Measurements from ENCODE around the gene RPL13A.

Gene RPL13A

GRCh38 chr19:49490287-49491029 lies 3.0 kb downstream of the RPL13A start:
- Histone ChIP-seq H2AFZ (ENCODE audit: low read length) (no peak overlapping the region), H4K20me1 (ENCODE audit: insufficient read depth, low read length) (peaks cover 23% of the 10 kb centered on the region), H3K79me2 (ENCODE audit: low read length) (peaks cover 31% of the 10 kb centered on the region), H3K9me2 (replicated peaks; ENCODE audit: insufficient read depth, low read length) (no peaks in the 10 kb centered on the region), H3K27me3 (replicated peaks; ENCODE audit: insufficient read depth, low read length) (no peaks in the 10 kb centered on the region), H3F3A (ENCODE audit: insufficient read depth, low read length) (peaks cover 72% of the 10 kb centered on the region), H3K9me3 (replicated peaks; ENCODE audit: insufficient read depth, low read length) (no peaks in the 10 kb centered on the region), H3K4me1 (ENCODE audit: low read length) (peaks cover 3% of the 10 kb centered on the region; the same call in 1 of the 2 replicates), H3K27ac (ENCODE audit: low read length) (no peak overlapping the region; the same call in 1 of the 2 replicates), H3K9ac (ENCODE audit: low read length) (no peak overlapping the region), H3K4me3 (ENCODE audit: low read length) (no peak overlapping the region), H3K4me2 (ENCODE audit: low read depth, low read length) (no peak overlapping the region), H3K36me3 (replicated peaks; ENCODE audit: insufficient read depth, low read length) (peaks cover 23% of the 10 kb centered on the region)
- no peak for DNase-seq
- TF ChIP-seq EZH2phosphoT487 (IDR thresholded peaks at IDR 0.05; ENCODE audit: low read length) = no peak
- no peak for TF ChIP-seq CTCF (IDR thresholded peaks at IDR 0.05; ENCODE audit: low read length)
- no peak for TF ChIP-seq EZH2 (optimal IDR thresholded peaks at IDR 0.05; ENCODE audit: low read depth, low read length)

GRCh38 chr19:49491030-49491803 lies 3.8 kb downstream of the RPL13A start:
- H3K4me2 ChIP-seq (ENCODE audit: low read depth, low read length) = no peak overlapping the region
- no peak for TF ChIP-seq CTCF (IDR thresholded peaks at IDR 0.05; ENCODE audit: low read length)
- TF ChIP-seq EZH2 (optimal IDR thresholded peaks at IDR 0.05; ENCODE audit: low read depth, low read length) = no peak
- no peak for TF ChIP-seq EZH2phosphoT487 (IDR thresholded peaks at IDR 0.05; ENCODE audit: low read length)
- H3K4me3 ChIP-seq (ENCODE audit: low read length) = no peak overlapping the region
- H3K4me1 ChIP-seq (ENCODE audit: low read length) = peaks cover 3% of the 10 kb centered on the region; the same call in 1 of the 2 replicates
- H3K27ac ChIP-seq (ENCODE audit: low read length) = no peak overlapping the region
- peaks cover 77% of the 10 kb centered on the region for H3F3A ChIP-seq (ENCODE audit: insufficient read depth, low read length)
- peaks cover 23% of the 10 kb centered on the region for H4K20me1 ChIP-seq (ENCODE audit: insufficient read depth, low read length)
- H2AFZ ChIP-seq (ENCODE audit: low read length) = no peak overlapping the region
- H3K9ac ChIP-seq (ENCODE audit: low read length) = no peak overlapping the region
- H3K79me2 ChIP-seq (ENCODE audit: low read length) = peaks cover 31% of the 10 kb centered on the region
- no peaks in the 10 kb centered on the region for H3K9me3 ChIP-seq (replicated peaks; ENCODE audit: insufficient read depth, low read length)
- H3K36me3 ChIP-seq (replicated peaks; ENCODE audit: insufficient read depth, low read length) = peaks cover 23% of the 10 kb centered on the region
- no peaks in the 10 kb centered on the region for H3K27me3 ChIP-seq (replicated peaks; ENCODE audit: insufficient read depth, low read length)
- DNase-seq = no peak
- no peaks in the 10 kb centered on the region for H3K9me2 ChIP-seq (replicated peaks; ENCODE audit: insufficient read depth, low read length)

- Histone ChIP-seq H3K4me3 (ENCODE audit: low read length) (no peak overlapping the region), H3K27me3 (replicated peaks; ENCODE audit: insufficient read depth, low read length) (no peaks in the 10 kb centered on the region), H3K9me2 (replicated peaks; ENCODE audit: insufficient read depth, low read length) (no peaks in the 10 kb centered on the region), H3K9ac (ENCODE audit: low read length) (no peak overlapping the region), H3F3A (ENCODE audit: insufficient read depth, low read length) (peaks cover 84% of the 10 kb centered on the region), H3K27ac (ENCODE audit: low read length) (no peak overlapping the region), H3K79me2 (ENCODE audit: low read length) (peaks cover 39% of the 10 kb centered on the region), H4K20me1 (ENCODE audit: insufficient read depth, low read length) (peaks cover 23% of the 10 kb centered on the region), H3K36me3 (replicated peaks; ENCODE audit: insufficient read depth, low read length) (peaks cover 23% of the 10 kb centered on the region), H3K4me2 (ENCODE audit: low read depth, low read length) (no peak overlapping the region), H3K9me3 (replicated peaks; ENCODE audit: insufficient read depth, low read length) (no peaks in the 10 kb centered on the region), H3K4me1 (ENCODE audit: low read length) (peaks cover 3% of the 10 kb centered on the region; the same call in 1 of the 2 replicates), H2AFZ (ENCODE audit: low read length) (no peak overlapping the region)
- no peak for DNase-seq
- TF ChIP-seq CTCF (IDR thresholded peaks at IDR 0.05; ENCODE audit: low read length) (no peak), EZH2 (optimal IDR thresholded peaks at IDR 0.05; ENCODE audit: low read depth, low read length) (no peak), EZH2phosphoT487 (IDR thresholded peaks at IDR 0.05; ENCODE audit: low read length) (no peak)
Observed at GRCh38 chr19:49491804-49492572, 4.6 kb downstream of the RPL13A start.
